ENCODE measurements around the gene SNX25. TPM values are rescaled to one million over a fixed set of nuclear protein-coding genes. Genes with fewer than 3 reads are reported as not detected.
A peak's percentile ranks its signal among the peaks of the same experiment; 100 is the strongest.

Gene SNX25
- total and polyA plus RNA-seq, 2 donors (not counting 1 experiment from before 2014, with no cell fraction given) = 12.0 to 77.6 TPM

- H4K20me1 ChIP-seq (ENCODE audit: control insufficient read depth, insufficient read depth, low read length, poor library complexity, severe bottlenecking) = peaks cover 4% of the 10 kb centered on the region
- H3K4me1 Mint-ChIP-seq = peaks cover 70% of the 10 kb centered on the region
- H3K27me3 ChIP-seq (replicated peaks in 1 of 4; ENCODE audit: control extremely low read depth in 1 of 4, control insufficient read depth in 3 of 4, insufficient read depth in 4 of 4, low read length in 3 of 4) = no peaks in the 10 kb centered on the region
- H2AFZ ChIP-seq (ENCODE audit: insufficient read depth, low read depth, low read length, poor library complexity, severe bottlenecking) = no peak overlapping the region
- CTCF ChIA-PET = interaction anchor here (1.0 kb wide), 1 partner anchor 29 kb away, joined by 3 read pairs; no protein-coding TSS in a partner anchor
- POLR2A ChIA-PET = interaction anchor here (0.6 kb wide), 2 partner anchors 19 to 62 kb away, joined by 3 read pairs; no protein-coding TSS in a partner anchor
- 85% methylated on average over 3 of the region's 4 CpGs for WGBS (ENCODE audit: insufficient coverage)
- no peak for TF ChIP-seq EZH2 (IDR thresholded peaks at IDR 0.05; ENCODE audit: borderline replicate concordance, insufficient read depth, low read depth, low read length, poor library complexity, severe bottlenecking)
- TF ChIP-seq CTCF (IDR thresholded peaks at IDR 0.05) = no peak
- H3K27ac ChIP-seq (ENCODE audit: low read length in 2 of 2) = peak overlapping the region; percentile 73 to 86
- H3K9me3 ChIP-seq (ENCODE audit: control extremely low read depth in 1 of 3, control insufficient read depth in 2 of 3, insufficient read depth in 1 of 3, low read length in 2 of 3) = no peaks in the 10 kb centered on the region
- H3K36me3 ChIP-seq (replicated peaks in 1 of 2; ENCODE audit: control extremely low read depth in 1 of 2, control insufficient read depth in 1 of 2, extremely low read depth in 1 of 2, insufficient read depth in 2 of 2, low read length in 1 of 2) = no peaks in the 10 kb centered on the region
- no peak for DNase-seq
- ATAC-seq (ENCODE audit: low read depth) = no peak
- H3K9ac ChIP-seq (ENCODE audit: low read length) = no peak overlapping the region
- intact Hi-C loops (cut with micrococcal nuclease) = loop anchor here (5.0 kb wide), 5 partner anchors 35 to 980 kb away; partner anchors contain the start of genes CASP3, CYP4V2 and PRIMPOL
- H3K27me3 Mint-ChIP-seq = no peaks in the 10 kb centered on the region
- peaks cover 68 to 70% of the 10 kb centered on the region in 2 donors for H3K4me1 ChIP-seq (ENCODE audit: control insufficient read depth in 2 of 2, insufficient read depth in 2 of 2, low read length in 2 of 2)
- no peaks in the 10 kb centered on the region for H3K9me3 Mint-ChIP-seq (ENCODE audit: insufficient read depth)
- H3K4me3 Mint-ChIP-seq = peak overlapping the region; percentile 79
- peaks cover 91% of the 10 kb centered on the region for H3K79me2 ChIP-seq (ENCODE audit: control insufficient read depth, insufficient read depth, low read length)
- peak overlapping the region; percentile 62 for H3K4me2 ChIP-seq (replicated peaks; ENCODE audit: low read depth, low read length, poor library complexity, severe bottlenecking)
- no peak overlapping the region for H3K4me3 ChIP-seq (ENCODE audit: control extremely low read depth in 1 of 5, extremely low read depth in 1 of 5, insufficient read depth in 1 of 5, low read depth in 2 of 5, low read length in 4 of 5)
- H3K27ac Mint-ChIP-seq = peak overlapping the region; percentile 81
Measured at GRCh38 chr4:185212581-185212980, 3.2 kb downstream of the SNX25 start.

- intact Hi-C loops (cut with micrococcal nuclease) = loop anchor here (1.0 to 5.0 kb wide), 6 partner anchors 11 to 978 kb away; partner anchors contain the start of genes CASP3, CFAP97, CYP4V2 and PRIMPOL
- TF ChIP-seq EZH2 (IDR thresholded peaks at IDR 0.05; ENCODE audit: borderline replicate concordance, insufficient read depth, low read depth, low read length, poor library complexity, severe bottlenecking) (no peak), CTCF (IDR thresholded peaks at IDR 0.05) (no peak)
- H2AFZ ChIP-seq (ENCODE audit: insufficient read depth, low read depth, low read length, poor library complexity, severe bottlenecking) = no peak overlapping the region
- H3K4me1 Mint-ChIP-seq = peaks cover 75% of the 10 kb centered on the region
- H3K9me3 ChIP-seq (ENCODE audit: control extremely low read depth in 1 of 3, control insufficient read depth in 2 of 3, insufficient read depth in 1 of 3, low read length in 2 of 3) = no peaks in the 10 kb centered on the region
- H3K36me3 ChIP-seq (replicated peaks in 1 of 2; ENCODE audit: control extremely low read depth in 1 of 2, control insufficient read depth in 1 of 2, extremely low read depth in 1 of 2, insufficient read depth in 2 of 2, low read length in 1 of 2) = no peaks in the 10 kb centered on the region
- H3K4me1 ChIP-seq (ENCODE audit: control insufficient read depth in 2 of 2, insufficient read depth in 2 of 2, low read length in 2 of 2) = peaks cover 77 to 78% of the 10 kb centered on the region in 2 donors
- H3K9me3 Mint-ChIP-seq (ENCODE audit: insufficient read depth) = no peaks in the 10 kb centered on the region
- H3K27ac Mint-ChIP-seq = peak overlapping the region; percentile 81
- ATAC-seq (ENCODE audit: low read depth) (peak; percentile 40), DNase-seq (peak; percentile 85)
- H3K4me3 Mint-ChIP-seq = peak overlapping the region; percentile 79
- H3K27ac ChIP-seq (ENCODE audit: low read length in 2 of 2) = peak overlapping the region; percentile 73 to 86
- peak overlapping the region in 3 of 5 experiments; percentile 1 to 45 (median 22) for H3K4me3 ChIP-seq (ENCODE audit: control extremely low read depth in 1 of 5, extremely low read depth in 1 of 5, insufficient read depth in 1 of 5, low read depth in 2 of 5, low read length in 4 of 5)
- H3K4me2 ChIP-seq (replicated peaks; ENCODE audit: low read depth, low read length, poor library complexity, severe bottlenecking) = peak overlapping the region; percentile 62
- H3K27me3 ChIP-seq (replicated peaks in 1 of 4; ENCODE audit: control extremely low read depth in 1 of 4, control insufficient read depth in 3 of 4, insufficient read depth in 4 of 4, low read length in 3 of 4) = no peaks in the 10 kb centered on the region
- H3K79me2 ChIP-seq (ENCODE audit: control insufficient read depth, insufficient read depth, low read length) = peaks cover 92% of the 10 kb centered on the region
- POLR2A ChIA-PET = interaction anchor here (0.7 kb wide), 1 partner anchor 52 kb away, joined by 5 read pairs; no protein-coding TSS in a partner anchor
- no CpG with 5 or more reads among the region's 4 CpGs for WGBS (ENCODE audit: insufficient coverage)
- peak overlapping the region; percentile 17 for H3K9ac ChIP-seq (ENCODE audit: low read length)
- no peaks in the 10 kb centered on the region for H3K27me3 Mint-ChIP-seq
- peaks cover 12% of the 10 kb centered on the region for H4K20me1 ChIP-seq (ENCODE audit: control insufficient read depth, insufficient read depth, low read length, poor library complexity, severe bottlenecking)
- CTCF ChIA-PET = no interaction called here
Measured at GRCh38 chr4:185213877-185214276, 4.5 kb downstream of the SNX25 start.

Data from B cell (primary cell).